CD14-positive monocyte (primary cell): ENCODE data around the gene ZNF586. TPM values are rescaled to one million over a fixed set of nuclear protein-coding genes. Genes with fewer than 3 reads are reported as not detected.
"Not testable (repeated sequence)": the region's sequence is repeated elsewhere in the genome, so short reads cannot be mapped to it uniquely, and the experiment has no call there.

Source experiments
- DNase-seq, 3 donors: peaks; one replicate each; pipeline ENCODE4 v3.0.0-alpha.2; 2011 to 2022
- H2AFZ ChIP-seq: 2 replicates; pipeline ENCODE4 v1.6.0; 2012; ENCODE audit warnings: mild to moderate bottlenecking, low read depth, low read length, inconsistent platforms; ENCODE audit not compliant: insufficient read depth, poor library complexity, severe bottlenecking
- H3K27ac ChIP-seq, 2 donors: 1 replicate in 1 of 2; 2 replicates in 1 of 2; pipeline ENCODE4 v1.5.1; 2012 to 2013; ENCODE audit warnings: low read length in 2 of 2, control low read depth in 1 of 2, inconsistent platforms in 1 of 2, low read depth in 1 of 2, mild to moderate bottlenecking in 1 of 2
- H3K27me3 ChIP-seq, 2 donors: one replicate each; pipeline versions ENCODE4 v1.6.0 to v1.6.1; 2011 to 2013; ENCODE audit warnings: low read length in 2 of 2; ENCODE audit not compliant: control insufficient read depth in 2 of 2, insufficient read depth in 2 of 2
- H3K36me3 ChIP-seq, 2 donors: replicated peaks in 1 of 2; 1 replicate in 1 of 2; 2 replicates in 1 of 2; pipeline versions ENCODE4 v1.5.1 to v1.6.1; 2012 to 2013; ENCODE audit warnings: low read length in 2 of 2, control low read depth in 1 of 2, inconsistent platforms in 1 of 2, mild to moderate bottlenecking in 1 of 2; ENCODE audit not compliant: insufficient read depth in 2 of 2, control insufficient read depth in 1 of 2
- H3K4me1 ChIP-seq, 2 donors: 1 replicate in 1 of 2; 2 replicates in 1 of 2; pipeline versions ENCODE4 v1.5.1 to v1.6.1; 2012 to 2013; ENCODE audit warnings: low read length in 2 of 2, control low read depth in 1 of 2, inconsistent platforms in 1 of 2, mild to moderate bottlenecking in 1 of 2, moderate library complexity in 1 of 2; ENCODE audit not compliant: insufficient read depth in 2 of 2, control insufficient read depth in 1 of 2
- H3K4me2 ChIP-seq: replicated peaks from 2 replicates; pipeline ENCODE3; 2012; ENCODE audit warnings: low read length, moderate library complexity, mild to moderate bottlenecking; ENCODE audit not compliant: poor library complexity, severe bottlenecking; ENCODE audit errors: extremely low read depth
- H3K4me3 ChIP-seq, 3 experiments: fragments of 200-600 bp in 1 of 3; sonication (generic) in 1 of 3; replicated peaks in 1 of 3; 1 replicate in 2 of 3; 2 replicates in 1 of 3; pipeline ENCODE4 v1.5.1; 2011 to 2013; ENCODE audit warnings: low read length in 3 of 3, mild to moderate bottlenecking in 3 of 3, control low read depth in 2 of 3, low read depth in 2 of 3, inconsistent platforms in 1 of 3, moderate library complexity in 1 of 3
- H3K79me2 ChIP-seq: 2 replicates; pipeline ENCODE4 v1.6.0; 2012; ENCODE audit warnings: mild to moderate bottlenecking, control low read depth, inconsistent platforms, low read length, moderate library complexity; ENCODE audit not compliant: insufficient read depth
- H3K9ac ChIP-seq: 2 replicates; pipeline ENCODE4 v1.6.0; 2017; ENCODE audit warnings: low read length, mild to moderate bottlenecking; ENCODE audit not compliant: insufficient read depth, poor library complexity, severe bottlenecking
- H3K9me3 ChIP-seq, 2 donors: replicated peaks in 1 of 2; 1 replicate in 1 of 2; 2 replicates in 1 of 2; pipeline versions ENCODE4 v1.5.1 to v1.6.1; 2012 to 2013; ENCODE audit warnings: low read length in 2 of 2, control low read depth in 1 of 2; ENCODE audit not compliant: control insufficient read depth in 1 of 2, insufficient read depth in 1 of 2
- H4K20me1 ChIP-seq: 2 replicates; pipeline ENCODE4 v1.6.0; 2012; ENCODE audit warnings: mild to moderate bottlenecking, low read length, control low read depth, moderate library complexity; ENCODE audit not compliant: insufficient read depth
- H3K27ac Mint-ChIP-seq, 7 donors: one replicate each; pipeline ENCODE4 v1.8.0; 2020; ENCODE audit warnings: mild to moderate bottlenecking in 7 of 7, mixed read lengths in 7 of 7, moderate library complexity in 6 of 7, inconsistent platforms in 2 of 7
- H3K27me3 Mint-ChIP-seq, 3 donors: one replicate each; pipeline ENCODE4 v1.8.0; 2021 to 2022; ENCODE audit warnings: low read depth in 3 of 3, mild to moderate bottlenecking in 3 of 3, mixed read lengths in 3 of 3, moderate library complexity in 3 of 3, inconsistent platforms in 1 of 3
- H3K36me3 Mint-ChIP-seq, 2 donors: one replicate each; pipeline ENCODE4 v1.8.0; 2020; ENCODE audit warnings: mixed read lengths in 2 of 2, inconsistent platforms in 1 of 2, mild to moderate bottlenecking in 1 of 2
- H3K4me1 Mint-ChIP-seq: one replicate; pipeline ENCODE4 v1.8.0; 2020; ENCODE audit warnings: mild to moderate bottlenecking, mixed read lengths
- H3K4me3 Mint-ChIP-seq, 2 donors: one replicate each; pipeline ENCODE4 v1.8.0; 2020; ENCODE audit warnings: mild to moderate bottlenecking in 2 of 2, mixed read lengths in 2 of 2, moderate library complexity in 1 of 2
- H3K9me3 Mint-ChIP-seq, 7 donors: one replicate each; pipeline ENCODE4 v1.8.0; 2020 to 2022; ENCODE audit warnings: mixed read lengths in 7 of 7, mild to moderate bottlenecking in 6 of 7, moderate library complexity in 6 of 7, inconsistent platforms in 2 of 7
- WGBS: methylation state at CpG from one replicate; pipeline ENCODE4 v1.1.5; 2013; ENCODE audit warnings: missing lambda C conversion rate; ENCODE audit not compliant: insufficient coverage; 5-methylcytosine and 5-hydroxymethylcytosine counted together
- intact Hi-C, 2 donors: fragments of 100-400 bp; cut with micrococcal nuclease; formaldehyde crosslinking; loops; one replicate each; pipeline versions ENCODE4 v1.15.0 to v1.15.1; 2023
- polyA plus RNA-seq, 3 donors: library from polyadenylated mRNA; depleted of rRNA in 1 of 3; unstranded in 2 of 3; stranded (reverse) in 1 of 3; fragments of 300-500 nt in 2 of 3; fragments of >200 nt in 1 of 3; fragmentation: Illumina TruSeq in 2 of 3; gene quantifications; 1 replicate in 2 of 3; 2 replicates in 1 of 3; pipeline ENCODE4 v1.2.3, GENCODE V29; 2012 to 2021
- TF ChIP-seq, protein P1 (sequence below): fragments of 200-600 bp; IDR thresholded peaks from one replicate; pipeline ENCODE4 v1.8.0; 2022; ENCODE audit warnings: antibody characterized with exemption, mild to moderate bottlenecking

The ZNF586 gene
- polyA plus RNA-seq, 3 donors, result 7.7 to 10.5 (median 10.2) TPM

DNA sequence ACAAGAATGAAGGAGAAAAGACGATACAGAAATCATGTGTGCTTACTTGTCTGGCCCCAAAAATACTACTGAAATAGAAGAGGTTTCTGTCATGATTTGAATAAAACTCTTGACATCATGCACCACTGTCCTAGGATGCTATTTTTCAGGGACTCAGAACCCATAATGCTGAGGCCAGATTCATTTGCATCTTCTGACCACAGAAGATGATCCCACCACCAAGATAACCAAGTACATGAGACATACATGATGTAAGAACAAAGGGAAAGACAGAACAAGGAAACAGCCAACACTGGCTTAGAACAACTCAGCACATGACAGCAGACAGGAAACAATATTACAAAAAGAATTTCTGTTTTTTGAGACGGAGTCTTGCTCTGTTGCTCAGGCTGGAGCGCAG is 42.8 kb downstream of the ZNF586 start:
- H3K4me1 ChIP-seq, result peaks cover 28 to 34% of the 10 kb centered on the region in 2 donors

DNA sequence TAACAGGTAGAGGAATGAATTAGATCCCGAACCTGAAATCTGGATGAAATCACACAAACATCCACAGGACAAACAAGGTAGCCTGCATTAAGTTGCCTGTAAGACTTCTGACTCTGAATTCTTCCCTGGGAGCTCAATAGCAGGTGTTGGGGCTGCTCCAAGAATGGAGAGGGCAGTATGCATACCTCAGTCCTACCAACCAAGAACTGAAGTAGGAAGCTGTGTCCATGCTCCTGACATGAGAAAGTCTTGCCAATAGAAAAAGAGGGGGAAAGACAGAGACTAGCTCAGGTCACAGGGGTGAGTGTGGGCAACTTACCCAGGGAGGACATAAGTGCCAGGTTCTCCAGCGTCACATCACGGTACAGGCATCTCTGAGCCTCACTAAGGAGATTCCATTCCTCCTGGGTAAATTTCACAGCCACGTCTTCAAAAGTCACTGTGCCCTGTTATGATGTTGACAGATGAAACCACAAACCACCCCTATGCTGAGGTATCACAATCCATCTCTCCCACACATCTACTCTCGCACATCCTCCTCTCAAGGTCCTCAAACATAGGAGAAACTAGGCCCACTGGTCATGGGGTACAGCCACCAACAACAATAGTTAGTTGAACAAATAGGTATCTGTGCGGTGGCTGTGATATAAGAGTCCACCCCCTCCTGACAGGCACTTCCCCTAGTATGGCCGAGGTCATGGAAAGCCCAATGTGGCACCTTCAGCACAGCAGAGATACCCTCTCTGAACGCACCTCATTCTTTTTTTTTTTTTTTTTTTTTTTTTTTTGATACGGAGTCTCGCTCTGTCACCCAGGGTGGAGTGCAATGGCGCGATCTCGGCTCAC is 43.7 kb downstream of the ZNF586 start:
- Histone ChIP-seq H3K4me1 (peaks cover 28 to 34% of the 10 kb centered on the region in 2 donors), H3K36me3 (peaks cover 12 to 37% of the 10 kb centered on the region in 2 donors), H3K27ac (peak overlapping the region in 1 of 2 donors; percentile 41), H3K4me3 (peak overlapping the region in 1 of 3 experiments; percentile 99)
- DNase-seq, H3K4me3 Mint-ChIP-seq, H3K9me3 ChIP-seq, H3K79me2 ChIP-seq, H3K27me3 ChIP-seq, H3K4me2 ChIP-seq, H4K20me1 ChIP-seq, H3K27me3 Mint-ChIP-seq, H3K9me3 Mint-ChIP-seq, H3K9ac ChIP-seq, H2AFZ ChIP-seq: not testable (repeated sequence)
- Mint-ChIP-seq H3K4me1 (peaks cover 29% of the 10 kb centered on the region), H3K27ac (peak overlapping the region in 2 of 7 donors; percentile 6 to 77), H3K36me3 (peaks cover 26 to 41% of the 10 kb centered on the region in 2 donors)
- WGBS, result 96% methylated on average over 4 of the region's 13 CpGs
- intact Hi-C loops, result loop anchor here in 1 of 2 donors (5.0 kb wide), 1 partner anchor 41 kb away; no protein-coding TSS in a partner anchor

More for the DNA sequence above, 42.8 kb downstream of the ZNF586 start:
- H4K20me1 ChIP-seq, result no peaks in the 10 kb centered on the region
- H3K27me3 ChIP-seq, result no peaks in the 10 kb centered on the region
- no peak overlapping the region for H2AFZ ChIP-seq
- WGBS, result 27% methylated on average over 2 of the region's 3 CpGs
- no peaks in the 10 kb centered on the region for H3K9me3 Mint-ChIP-seq
- intact Hi-C loops, result loop anchor here in 1 of 2 donors (5.0 kb wide), 1 partner anchor 40 kb away; no protein-coding TSS in a partner anchor
- TF ChIP-seq, protein P1, sequence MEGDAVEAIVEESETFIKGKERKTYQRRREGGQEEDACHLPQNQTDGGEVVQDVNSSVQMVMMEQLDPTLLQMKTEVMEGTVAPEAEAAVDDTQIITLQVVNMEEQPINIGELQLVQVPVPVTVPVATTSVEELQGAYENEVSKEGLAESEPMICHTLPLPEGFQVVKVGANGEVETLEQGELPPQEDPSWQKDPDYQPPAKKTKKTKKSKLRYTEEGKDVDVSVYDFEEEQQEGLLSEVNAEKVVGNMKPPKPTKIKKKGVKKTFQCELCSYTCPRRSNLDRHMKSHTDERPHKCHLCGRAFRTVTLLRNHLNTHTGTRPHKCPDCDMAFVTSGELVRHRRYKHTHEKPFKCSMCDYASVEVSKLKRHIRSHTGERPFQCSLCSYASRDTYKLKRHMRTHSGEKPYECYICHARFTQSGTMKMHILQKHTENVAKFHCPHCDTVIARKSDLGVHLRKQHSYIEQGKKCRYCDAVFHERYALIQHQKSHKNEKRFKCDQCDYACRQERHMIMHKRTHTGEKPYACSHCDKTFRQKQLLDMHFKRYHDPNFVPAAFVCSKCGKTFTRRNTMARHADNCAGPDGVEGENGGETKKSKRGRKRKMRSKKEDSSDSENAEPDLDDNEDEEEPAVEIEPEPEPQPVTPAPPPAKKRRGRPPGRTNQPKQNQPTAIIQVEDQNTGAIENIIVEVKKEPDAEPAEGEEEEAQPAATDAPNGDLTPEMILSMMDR, result no peak
- peaks cover 18 to 46% of the 10 kb centered on the region in 2 donors for H3K36me3 ChIP-seq
- H3K4me2 ChIP-seq, result no peak overlapping the region
- H3K27ac ChIP-seq, result peak overlapping the region in 1 of 2 donors; percentile 41
- peak in 1 of 3 donors; percentile 15 for DNase-seq
- no peak overlapping the region for H3K4me3 ChIP-seq
- H3K36me3 Mint-ChIP-seq, result peaks cover 33 to 50% of the 10 kb centered on the region in 2 donors
- H3K79me2 ChIP-seq, result peaks cover 9% of the 10 kb centered on the region
- no peak overlapping the region for H3K4me3 Mint-ChIP-seq
- H3K27ac Mint-ChIP-seq, result peak overlapping the region in 6 of 7 donors; percentile 32 to 77 (median 49)
- peaks cover 31% of the 10 kb centered on the region for H3K4me1 Mint-ChIP-seq
- H3K27me3 Mint-ChIP-seq, result peaks cover 0 to 4% (median 0%) of the 10 kb centered on the region in 3 donors
- H3K9me3 ChIP-seq, result no peaks in the 10 kb centered on the region
- no peak overlapping the region for H3K9ac ChIP-seq
